Activated T-cell treated with anti-CD3 and anti-CD28 coated beads, Interleukin-2, amount 50 U/mL, for 24 hours (primary cell): ENCODE results near the gene MUC2.
A peak's percentile ranks its signal among the peaks of the same experiment; 100 is the strongest.

ENCODE experiments used
- DNase-seq: peaks from one replicate; pipeline ENCODE4 v3.0.0-alpha.2; 2020
- H3K27ac Mint-ChIP-seq: 2 replicates; pipeline ENCODE4 v1.8.0; 2020; ENCODE audit warnings: mild to moderate bottlenecking, mixed read lengths
- H3K27me3 Mint-ChIP-seq: 2 replicates; pipeline ENCODE4 v1.8.0; 2020; ENCODE audit warnings: mixed read lengths
- H3K36me3 Mint-ChIP-seq: 2 replicates; pipeline ENCODE4 v1.8.0; 2020; ENCODE audit warnings: low read depth, mixed read lengths
- H3K4me1 Mint-ChIP-seq: 2 replicates; pipeline ENCODE4 v1.8.0; 2020; ENCODE audit warnings: low read depth, mixed read lengths
- H3K4me3 Mint-ChIP-seq: 2 replicates; pipeline ENCODE4 v1.8.0; 2020; ENCODE audit warnings: mild to moderate bottlenecking, moderate library complexity, mixed read lengths
- H3K9me3 Mint-ChIP-seq: 2 replicates; pipeline ENCODE4 v1.8.0; 2020; ENCODE audit warnings: mixed read lengths

Gene MUC2

DNA sequence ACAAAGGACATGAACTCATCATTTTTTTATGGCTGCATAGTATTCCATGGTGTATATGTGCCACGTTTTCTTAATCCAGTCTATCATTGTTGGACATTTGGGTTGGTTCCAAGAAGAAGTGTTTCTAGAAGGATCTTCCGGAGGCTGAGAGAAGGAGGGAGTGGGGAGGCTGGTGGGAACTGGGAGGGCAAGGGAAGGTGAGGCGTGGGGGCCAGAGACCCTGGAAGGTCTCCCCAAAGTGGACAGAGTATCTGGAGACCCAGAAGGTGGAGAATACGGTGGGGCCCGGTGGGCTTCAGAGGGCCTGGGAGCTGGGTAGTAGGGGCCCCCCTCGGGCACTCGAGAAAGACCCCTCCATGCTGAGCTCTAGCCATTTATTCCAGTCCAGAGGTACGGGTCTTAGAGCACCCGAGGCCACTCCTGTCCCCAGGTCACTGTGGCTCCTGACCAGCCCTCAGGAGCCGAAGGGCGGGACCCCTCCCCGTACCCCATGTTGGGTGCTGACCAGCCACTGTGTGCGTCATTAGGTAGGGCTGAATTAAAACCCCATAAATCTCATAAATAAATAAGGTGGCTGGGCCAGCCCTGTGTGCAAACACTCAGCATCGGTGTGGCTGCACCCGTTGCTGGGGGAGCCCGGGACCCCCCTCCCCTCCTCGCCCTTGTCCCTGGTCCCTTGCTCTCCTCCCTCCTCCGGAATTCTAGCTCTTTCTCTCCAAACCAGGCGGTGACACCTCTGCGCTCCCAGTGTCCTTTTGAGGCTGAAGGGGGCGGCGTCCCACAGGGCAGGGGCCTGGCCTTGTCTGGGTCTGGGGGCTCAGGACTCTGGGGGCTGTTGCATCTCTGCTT is 44.3 kb downstream of the MUC2 start:
- Mint-ChIP-seq H3K9me3 (no peaks in the 10 kb centered on the region), H3K27me3 (peaks cover 5% of the 10 kb centered on the region), H3K27ac (no peak overlapping the region), H3K36me3 (no peaks in the 10 kb centered on the region), H3K4me3 (no peak overlapping the region), H3K4me1 (no peaks in the 10 kb centered on the region)
- DNase-seq: no peak

DNA sequence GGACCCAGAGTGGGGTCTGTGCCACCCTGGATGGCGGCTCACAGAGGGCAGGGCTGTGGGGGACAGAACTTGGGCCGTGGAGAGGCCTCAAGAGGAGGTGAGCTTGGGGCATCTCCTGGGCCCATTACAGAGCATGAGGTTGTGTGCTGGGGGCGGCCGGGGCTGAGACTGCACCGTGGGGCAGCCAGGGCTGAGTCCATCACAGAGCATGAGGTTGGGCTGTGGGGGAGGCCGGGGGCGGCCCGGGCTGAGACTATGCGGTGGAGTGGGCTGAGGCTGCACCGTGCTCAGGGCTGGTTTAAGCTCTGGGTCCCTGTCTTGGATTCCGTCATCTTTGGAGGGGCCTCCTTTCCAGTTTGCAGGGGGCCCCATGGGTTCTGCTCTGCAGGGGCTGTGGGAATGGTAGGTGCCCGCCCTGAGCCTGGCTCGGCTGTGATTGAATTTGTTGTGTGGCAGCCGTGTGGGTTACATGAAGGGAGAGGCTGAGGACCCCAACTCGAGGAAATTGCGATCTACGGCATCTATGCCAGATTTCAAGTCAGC is 45.0 kb downstream of the MUC2 start:
- H3K36me3 Mint-ChIP-seq: no peaks in the 10 kb centered on the region
- no peaks in the 10 kb centered on the region for H3K9me3 Mint-ChIP-seq
- DNase-seq: no peak
- H3K4me3 Mint-ChIP-seq: no peak overlapping the region
- peaks cover 5% of the 10 kb centered on the region for H3K27me3 Mint-ChIP-seq
- H3K27ac Mint-ChIP-seq: no peak overlapping the region
- no peaks in the 10 kb centered on the region for H3K4me1 Mint-ChIP-seq

DNA sequence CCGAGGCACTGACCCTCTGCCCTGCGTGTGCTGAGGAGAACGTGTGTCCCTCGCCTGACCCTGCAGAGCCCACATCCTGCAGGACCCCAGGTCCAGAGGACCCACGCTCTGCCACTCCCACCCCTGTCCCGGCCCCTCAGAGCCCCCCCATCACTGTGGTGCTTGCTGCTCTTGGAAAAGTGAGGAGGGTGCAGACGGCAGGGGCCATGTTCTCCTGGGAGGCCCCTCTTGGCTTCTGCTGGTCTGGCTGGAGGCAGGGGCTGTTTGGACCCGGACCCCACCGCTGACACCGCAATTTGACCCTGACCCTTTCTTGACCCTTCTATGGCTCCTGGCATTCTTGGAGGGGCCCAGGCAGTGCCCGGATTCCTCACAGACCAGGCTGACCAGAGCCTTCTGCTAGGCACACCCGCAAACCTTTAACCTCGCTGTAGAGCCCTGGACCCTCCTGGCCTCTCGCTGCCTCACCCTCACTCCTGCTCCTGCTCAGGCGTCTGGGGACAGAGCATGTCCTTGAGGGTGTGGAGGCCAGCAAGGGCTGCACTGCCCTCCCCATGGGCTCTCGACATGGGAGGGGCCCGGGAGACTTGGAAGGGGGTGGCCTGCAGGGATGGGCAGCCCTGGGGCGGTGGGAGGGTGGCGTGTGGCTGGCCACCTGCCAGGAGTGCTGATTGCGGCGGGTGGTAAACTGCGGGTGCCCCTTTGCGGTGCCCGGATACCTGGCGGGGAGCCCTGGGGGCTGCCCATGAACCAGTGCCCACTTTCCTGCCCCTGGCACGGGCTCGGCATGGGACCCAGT is 46.1 kb downstream of the MUC2 start:
- H3K4me3 Mint-ChIP-seq: no peak overlapping the region
- no peak overlapping the region for H3K27ac Mint-ChIP-seq
- no peak for DNase-seq
- no peaks in the 10 kb centered on the region for H3K4me1 Mint-ChIP-seq
- no peaks in the 10 kb centered on the region for H3K9me3 Mint-ChIP-seq
- H3K36me3 Mint-ChIP-seq: no peaks in the 10 kb centered on the region
- peaks cover 5% of the 10 kb centered on the region for H3K27me3 Mint-ChIP-seq

DNA sequence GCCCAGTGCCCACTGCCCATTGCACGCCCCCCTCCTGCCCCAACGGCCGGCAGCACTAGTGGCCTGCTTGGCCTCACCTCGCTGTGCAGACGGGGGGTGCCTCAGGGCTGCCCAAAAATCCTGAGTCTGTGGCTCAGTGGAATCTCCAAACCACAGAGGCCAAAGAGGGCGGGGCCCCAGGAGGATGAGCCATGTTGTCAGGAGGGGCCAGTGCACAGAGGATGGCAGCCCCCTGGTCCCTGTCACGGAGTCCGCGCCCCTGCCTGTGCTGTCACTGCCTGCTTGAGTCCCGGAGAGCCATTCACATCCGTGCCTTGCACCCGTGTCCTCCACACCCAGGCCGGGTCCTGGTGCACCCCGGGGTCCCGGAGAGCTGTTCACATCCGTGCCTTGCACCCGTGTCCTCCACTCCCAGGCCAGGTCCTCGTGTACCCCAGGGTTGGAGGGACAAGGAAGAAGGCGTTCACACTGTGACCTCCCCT is 46.7 kb downstream of the MUC2 start:
- H3K4me3 Mint-ChIP-seq: no peak overlapping the region
- H3K27me3 Mint-ChIP-seq: peaks cover 5% of the 10 kb centered on the region
- H3K27ac Mint-ChIP-seq: no peak overlapping the region
- no peaks in the 10 kb centered on the region for H3K9me3 Mint-ChIP-seq
- DNase-seq: no peak
- H3K36me3 Mint-ChIP-seq: no peaks in the 10 kb centered on the region
- no peaks in the 10 kb centered on the region for H3K4me1 Mint-ChIP-seq

DNA sequence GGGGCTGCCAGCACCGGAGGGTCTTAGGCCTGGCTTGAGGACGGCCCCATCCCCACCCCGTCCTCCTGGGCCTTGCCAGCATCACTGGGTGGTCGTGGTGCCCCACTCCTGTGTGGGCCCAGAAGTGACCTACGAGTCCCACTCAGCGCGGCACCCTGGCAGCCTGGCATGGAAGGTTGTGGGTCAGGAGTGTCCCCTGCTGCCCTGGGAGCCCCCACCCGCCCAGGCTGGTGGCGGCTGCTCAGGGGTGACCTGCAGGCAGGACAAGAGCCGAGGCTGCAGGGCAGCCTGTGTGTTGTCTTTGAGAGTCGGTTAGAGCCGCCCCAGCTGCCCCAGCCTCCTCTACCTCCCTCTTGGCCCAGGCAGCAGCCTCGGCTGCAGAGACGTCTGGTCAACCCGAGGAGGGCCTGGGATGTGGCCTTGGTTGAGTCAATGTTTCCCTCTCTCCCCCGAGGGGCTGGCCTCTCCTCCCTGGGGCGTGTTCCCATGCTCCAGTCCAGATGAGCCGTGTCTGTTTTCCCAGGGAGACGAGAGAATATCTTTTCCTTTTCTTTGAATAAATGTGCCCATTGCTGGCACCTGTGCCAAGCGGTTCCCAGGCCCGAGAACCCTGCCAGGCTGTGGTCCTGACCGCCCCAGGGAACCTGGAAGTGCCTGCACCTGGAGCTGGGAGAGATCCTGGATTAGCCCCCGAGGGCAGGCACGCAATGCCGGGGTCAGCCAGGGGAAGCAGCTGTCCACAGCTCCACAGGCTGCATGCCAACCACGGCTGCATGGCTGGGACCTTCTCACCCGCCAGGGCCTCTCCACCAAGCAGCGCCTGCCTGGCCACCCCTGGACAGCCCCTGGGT is 47.4 kb downstream of the MUC2 start:
- H3K4me3 Mint-ChIP-seq: no peak overlapping the region
- no peaks in the 10 kb centered on the region for H3K9me3 Mint-ChIP-seq
- DNase-seq: peak; percentile 22
- H3K27me3 Mint-ChIP-seq: peaks cover 5% of the 10 kb centered on the region
- no peaks in the 10 kb centered on the region for H3K4me1 Mint-ChIP-seq
- H3K36me3 Mint-ChIP-seq: no peaks in the 10 kb centered on the region
- H3K27ac Mint-ChIP-seq: no peak overlapping the region

DNA sequence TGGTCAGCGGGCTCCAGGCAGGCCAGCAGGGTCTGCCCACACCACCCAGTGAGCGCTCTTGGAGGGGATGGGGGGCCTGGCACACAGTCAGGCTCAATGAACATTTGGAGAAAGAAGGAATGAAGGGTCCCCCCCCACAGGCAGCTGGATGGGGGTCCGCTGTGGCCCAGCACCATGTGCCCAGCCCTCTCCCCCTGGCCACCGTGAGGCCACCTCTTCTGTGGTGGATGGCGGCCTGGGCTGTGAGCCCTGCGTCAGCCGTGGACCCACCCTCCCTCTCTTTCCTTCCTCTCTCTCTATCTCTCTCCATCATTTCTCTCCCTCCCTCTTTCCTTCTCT is 48.0 kb downstream of the MUC2 start:
- peaks cover 5% of the 10 kb centered on the region for H3K27me3 Mint-ChIP-seq

DNA sequence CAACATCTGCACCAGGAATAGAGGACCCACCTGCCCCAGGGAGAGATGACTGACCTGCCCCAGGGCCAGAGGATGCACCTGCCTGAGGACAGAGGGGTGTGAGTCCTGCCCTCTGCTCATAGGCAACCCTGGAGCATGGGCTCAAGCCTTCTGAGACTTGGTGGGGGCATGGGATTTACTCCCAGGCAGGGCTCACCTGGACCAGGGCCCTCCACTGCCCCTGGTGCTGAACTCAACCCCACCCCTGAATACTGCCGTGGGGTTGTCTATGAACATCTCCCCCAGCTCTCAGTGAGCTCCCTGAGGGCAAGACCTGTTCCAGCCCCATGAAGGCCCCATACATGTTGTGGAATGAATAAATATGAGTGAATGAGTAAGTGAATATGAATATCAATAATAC is 49.3 kb downstream of the MUC2 start:
- Mint-ChIP-seq H3K36me3 (no peaks in the 10 kb centered on the region), H3K9me3 (no peaks in the 10 kb centered on the region), H3K27me3 (peaks cover 5% of the 10 kb centered on the region), H3K27ac (no peak overlapping the region), H3K4me3 (no peak overlapping the region), H3K4me1 (no peaks in the 10 kb centered on the region)
- peak; percentile 24 for DNase-seq

More for the DNA sequence above, 48.0 kb downstream of the MUC2 start:
- no peak overlapping the region for H3K4me3 Mint-ChIP-seq
- no peaks in the 10 kb centered on the region for H3K36me3 Mint-ChIP-seq
- H3K4me1 Mint-ChIP-seq: no peaks in the 10 kb centered on the region
- H3K27ac Mint-ChIP-seq: no peak overlapping the region
- no peaks in the 10 kb centered on the region for H3K9me3 Mint-ChIP-seq
- no peak for DNase-seq
